Nephron (organoid): ENCODE results near the gene IGFBP6.
"Not testable (repeated sequence)": the region's sequence is repeated elsewhere in the genome, so short reads cannot be mapped to it uniquely, and the experiment has no call there.

Experiments
- H3K27ac Mint-ChIP-seq, 3 experiments: 2 replicates each; pipeline ENCODE4 v1.8.0; 2020; ENCODE audit warnings: mixed read lengths in 3 of 3, mild to moderate bottlenecking in 2 of 3, moderate library complexity in 1 of 3
- H3K27me3 Mint-ChIP-seq: 2 replicates; pipeline ENCODE4 v1.8.0; 2021; ENCODE audit warnings: low read depth, mild to moderate bottlenecking, moderate library complexity, mixed read lengths
- H3K36me3 Mint-ChIP-seq: 2 replicates; pipeline ENCODE4 v1.8.0; 2020; ENCODE audit warnings: low read depth, mixed read lengths
- H3K4me1 Mint-ChIP-seq: 2 replicates; pipeline ENCODE4 v1.8.0; 2020; ENCODE audit warnings: mixed read lengths
- H3K4me3 Mint-ChIP-seq, 3 experiments: 2 replicates each; pipeline ENCODE4 v1.8.0; 2020; ENCODE audit warnings: mild to moderate bottlenecking in 3 of 3, mixed read lengths in 3 of 3, moderate library complexity in 2 of 3
- H3K9me3 Mint-ChIP-seq: 2 replicates; pipeline ENCODE4 v1.8.0; 2020; ENCODE audit warnings: mixed read lengths
- TF ChIP-seq, protein P1 (sequence below), 3 experiments: fragments of 200-600 bp; sonication (generic); IDR thresholded peaks; one replicate each; pipeline ENCODE4 v1.5.0; 2021; ENCODE audit warnings: antibody characterized with exemption in 3 of 3; ENCODE audit not compliant: unreplicated experiment in 3 of 3

IGFBP6 gene

DNA sequence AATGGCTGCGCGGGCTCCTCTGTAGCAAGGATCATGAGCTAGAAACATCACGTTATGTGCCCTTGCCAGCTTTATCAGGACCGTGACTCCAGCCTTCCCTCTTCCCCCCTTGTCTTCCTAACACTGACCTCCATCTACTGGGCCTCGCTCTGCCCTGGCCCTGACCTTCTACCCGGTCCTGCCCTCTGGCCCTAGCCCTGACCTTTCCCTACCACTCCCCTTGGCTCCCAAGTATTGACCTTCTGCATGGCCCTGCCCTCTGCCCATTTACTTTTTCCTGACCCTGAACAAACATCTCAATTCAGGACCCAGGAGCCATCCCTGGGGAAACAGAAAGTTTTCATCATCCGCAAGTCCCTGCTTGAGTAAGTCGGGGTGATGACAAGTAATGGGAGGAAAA lies 7.8 kb downstream of the IGFBP6 start:
- TF ChIP-seq, protein P1, sequence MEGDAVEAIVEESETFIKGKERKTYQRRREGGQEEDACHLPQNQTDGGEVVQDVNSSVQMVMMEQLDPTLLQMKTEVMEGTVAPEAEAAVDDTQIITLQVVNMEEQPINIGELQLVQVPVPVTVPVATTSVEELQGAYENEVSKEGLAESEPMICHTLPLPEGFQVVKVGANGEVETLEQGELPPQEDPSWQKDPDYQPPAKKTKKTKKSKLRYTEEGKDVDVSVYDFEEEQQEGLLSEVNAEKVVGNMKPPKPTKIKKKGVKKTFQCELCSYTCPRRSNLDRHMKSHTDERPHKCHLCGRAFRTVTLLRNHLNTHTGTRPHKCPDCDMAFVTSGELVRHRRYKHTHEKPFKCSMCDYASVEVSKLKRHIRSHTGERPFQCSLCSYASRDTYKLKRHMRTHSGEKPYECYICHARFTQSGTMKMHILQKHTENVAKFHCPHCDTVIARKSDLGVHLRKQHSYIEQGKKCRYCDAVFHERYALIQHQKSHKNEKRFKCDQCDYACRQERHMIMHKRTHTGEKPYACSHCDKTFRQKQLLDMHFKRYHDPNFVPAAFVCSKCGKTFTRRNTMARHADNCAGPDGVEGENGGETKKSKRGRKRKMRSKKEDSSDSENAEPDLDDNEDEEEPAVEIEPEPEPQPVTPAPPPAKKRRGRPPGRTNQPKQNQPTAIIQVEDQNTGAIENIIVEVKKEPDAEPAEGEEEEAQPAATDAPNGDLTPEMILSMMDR (IDR thresholded peaks at IDR 0.05; ENCODE audit: unreplicated experiment in 3 of 3), result no peak
- Mint-ChIP-seq H3K4me3 (no peak overlapping the region), H3K27me3 (peaks cover 4% of the 10 kb centered on the region), H3K27ac (no peak overlapping the region), H3K9me3 (peaks cover 2% of the 10 kb centered on the region), H3K36me3 (no peaks in the 10 kb centered on the region), H3K4me1 (peaks cover 16% of the 10 kb centered on the region)

DNA sequence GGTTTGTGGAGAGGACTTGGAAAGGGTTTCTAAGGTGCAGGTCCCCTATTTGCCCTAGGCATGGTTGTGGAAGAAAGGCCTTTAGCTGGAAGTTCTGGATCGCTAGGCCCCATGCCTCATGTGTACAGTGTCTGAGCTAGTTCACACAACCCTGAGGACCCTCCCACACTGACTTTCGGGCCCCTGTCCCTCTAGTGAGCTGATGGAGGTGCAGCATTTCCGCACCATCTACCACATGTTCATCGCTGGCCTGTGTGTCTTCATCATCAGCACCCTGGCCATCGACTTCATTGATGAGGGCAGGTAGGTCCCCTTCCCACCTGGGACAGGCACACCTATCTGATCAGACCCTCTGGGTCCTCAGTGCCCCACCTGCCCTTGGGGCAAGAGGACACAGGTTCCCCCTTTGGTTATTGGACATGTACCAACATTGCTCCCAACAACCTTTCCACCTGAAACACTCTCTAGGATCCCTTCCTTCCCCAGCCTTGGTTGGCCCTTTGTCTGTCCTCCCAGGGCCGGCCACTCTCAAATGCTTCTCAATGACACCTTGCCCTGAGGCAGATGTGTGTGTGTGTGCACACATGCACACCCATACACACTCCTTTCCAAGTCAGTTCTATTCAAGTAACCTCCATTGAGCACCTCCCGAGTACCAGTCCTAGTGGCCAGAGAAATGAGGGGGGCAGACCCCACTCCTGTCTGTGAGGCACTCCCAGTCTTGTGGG lies 8.4 kb downstream of the IGFBP6 start:
- H3K9me3 Mint-ChIP-seq, result peaks cover 2% of the 10 kb centered on the region
- TF ChIP-seq, protein P1 (IDR thresholded peaks at IDR 0.05; ENCODE audit: unreplicated experiment in 3 of 3), result no peak

DNA sequence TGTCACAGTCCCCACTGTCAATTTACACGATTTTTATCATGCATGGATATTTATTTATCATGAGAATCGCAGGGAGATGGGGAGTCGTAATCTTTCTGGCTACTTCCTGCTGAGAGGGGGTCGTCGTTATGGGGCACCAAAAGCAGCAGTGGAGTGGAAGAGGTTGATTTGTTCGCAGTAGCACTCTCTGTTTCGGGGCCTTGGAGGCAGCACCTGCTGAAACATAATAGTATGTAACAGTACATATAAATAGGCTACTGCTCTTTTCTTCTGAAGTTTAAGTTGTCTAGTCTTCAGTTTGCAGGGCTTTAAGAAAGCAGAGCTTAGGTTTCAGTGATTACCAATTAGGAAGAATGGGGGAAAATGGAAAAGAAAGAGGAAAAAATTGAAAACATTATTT lies 9.7 kb downstream of the IGFBP6 start:
- H3K27me3 Mint-ChIP-seq, result peaks cover 4% of the 10 kb centered on the region
- H3K4me3 Mint-ChIP-seq, result peak overlapping the region in 1 of 3 experiments; percentile 17
- no peaks in the 10 kb centered on the region for H3K36me3 Mint-ChIP-seq
- peaks cover 13% of the 10 kb centered on the region for H3K4me1 Mint-ChIP-seq
- peak overlapping the region; percentile 20 to 77 (median 56) for H3K27ac Mint-ChIP-seq
- H3K9me3 Mint-ChIP-seq, result peaks cover 2% of the 10 kb centered on the region
- TF ChIP-seq, protein P1 (IDR thresholded peaks at IDR 0.05; ENCODE audit: unreplicated experiment in 3 of 3), result no peak

More for the DNA sequence above, 8.4 kb downstream of the IGFBP6 start:
- H3K27me3 Mint-ChIP-seq, result peaks cover 4% of the 10 kb centered on the region
- H3K4me1 Mint-ChIP-seq, result peaks cover 13% of the 10 kb centered on the region
- H3K4me3 Mint-ChIP-seq, result no peak overlapping the region
- peak overlapping the region; percentile 13 to 61 (median 20) for H3K27ac Mint-ChIP-seq
- no peaks in the 10 kb centered on the region for H3K36me3 Mint-ChIP-seq

DNA sequence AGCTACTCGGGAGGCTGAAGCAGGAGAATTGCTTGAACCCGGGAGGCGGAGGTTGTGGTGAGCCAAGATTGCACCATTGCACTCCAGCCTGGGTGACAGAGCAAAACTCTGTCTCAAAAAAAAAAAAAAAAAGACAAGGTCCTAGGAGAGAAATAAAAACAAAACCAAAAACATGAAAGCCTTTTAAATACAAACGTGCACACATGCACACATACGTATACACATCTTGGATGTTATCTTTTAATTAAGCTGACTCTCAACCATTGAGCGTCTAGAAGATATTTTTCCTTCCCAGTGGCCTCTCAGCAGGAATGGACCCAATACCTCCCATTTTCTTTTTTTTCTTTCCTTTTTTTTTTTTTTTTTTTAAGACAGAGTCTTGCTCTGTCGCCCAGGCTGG lies 15.0 kb downstream of the IGFBP6 start:
- not testable (repeated sequence) for H3K27me3 Mint-ChIP-seq, H3K9me3 Mint-ChIP-seq, H3K36me3 Mint-ChIP-seq
- H3K4me1 Mint-ChIP-seq, result peaks cover 13% of the 10 kb centered on the region
- H3K4me3 Mint-ChIP-seq, result peak overlapping the region in 2 of 3 experiments; percentile 70 to 77
- H3K27ac Mint-ChIP-seq, result peak overlapping the region in 2 of 3 experiments; percentile 93 to 98

DNA sequence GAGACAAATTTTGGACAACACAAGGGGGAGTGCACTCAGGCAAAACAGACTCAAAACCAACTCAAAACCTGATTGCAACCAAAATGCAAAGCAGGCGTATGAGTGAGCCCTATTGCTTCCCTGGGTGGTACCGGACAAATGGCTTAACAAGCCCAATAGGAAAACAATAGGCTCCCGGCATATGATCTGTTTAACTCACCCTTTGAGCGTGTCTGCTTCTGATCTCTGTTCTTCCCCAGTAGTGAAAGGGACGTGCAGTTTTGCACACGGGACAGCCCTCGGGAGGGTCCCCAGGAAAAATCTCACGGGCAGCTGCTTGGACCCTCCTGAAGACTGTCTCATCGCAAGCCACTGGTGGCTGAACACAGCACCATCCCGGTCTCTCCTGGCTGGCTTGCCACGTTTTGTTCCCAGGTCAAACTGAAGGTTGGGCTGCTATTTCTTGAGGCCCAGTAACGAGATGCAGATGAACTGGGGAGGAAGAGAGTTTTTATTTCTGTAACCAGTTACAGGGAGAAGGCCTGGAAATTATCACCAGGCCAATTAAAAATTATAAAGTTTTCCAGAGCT lies 15.8 kb downstream of the IGFBP6 start:
- peak overlapping the region; percentile 93 to 98 (median 93) for H3K27ac Mint-ChIP-seq
- H3K36me3 Mint-ChIP-seq, result no peaks in the 10 kb centered on the region
- TF ChIP-seq, protein P1 (IDR thresholded peaks at IDR 0.05; ENCODE audit: unreplicated experiment in 3 of 3), result no peak
- H3K4me3 Mint-ChIP-seq, result peak overlapping the region in 2 of 3 experiments; percentile 70 to 77
- H3K27me3 Mint-ChIP-seq, result peaks cover 9% of the 10 kb centered on the region
- no peaks in the 10 kb centered on the region for H3K9me3 Mint-ChIP-seq
- peaks cover 11% of the 10 kb centered on the region for H3K4me1 Mint-ChIP-seq

DNA sequence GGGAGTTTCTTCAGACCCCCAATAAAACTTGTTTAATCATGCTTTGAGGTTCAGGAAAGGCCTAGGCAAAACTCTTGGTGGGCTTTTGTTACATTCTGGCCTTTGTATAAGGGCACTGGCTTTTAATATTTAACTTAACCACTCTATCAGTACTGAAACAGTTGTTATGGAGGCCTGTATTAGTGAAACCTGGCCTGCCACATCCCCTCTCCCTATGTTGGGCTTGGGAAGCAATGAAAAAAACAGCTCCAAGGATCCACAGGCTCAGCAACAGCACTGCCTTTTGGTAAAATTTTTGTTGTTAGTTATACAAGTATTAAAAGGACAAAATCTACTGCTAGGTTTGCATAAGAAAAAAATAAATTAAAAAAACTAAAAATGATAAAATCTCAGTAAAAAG lies 16.5 kb downstream of the IGFBP6 start:
- Mint-ChIP-seq H3K4me1 (peaks cover 11% of the 10 kb centered on the region), H3K4me3 (peak overlapping the region in 2 of 3 experiments; percentile 63 to 64), H3K27me3 (peaks cover 10% of the 10 kb centered on the region), H3K9me3 (no peaks in the 10 kb centered on the region), H3K36me3 (no peaks in the 10 kb centered on the region), H3K27ac (peak overlapping the region; percentile 93 to 98 (median 93))
- TF ChIP-seq, protein P1 (IDR thresholded peaks at IDR 0.05; ENCODE audit: unreplicated experiment in 3 of 3), result no peak
